RPMI8226 (cell line): Measurements from ENCODE around the gene ZBTB20.

Experiments used
- DNase-seq: peaks from one replicate; pipeline ENCODE4 v3.0.0-alpha.2; 2015

Gene ZBTB20

DNA sequence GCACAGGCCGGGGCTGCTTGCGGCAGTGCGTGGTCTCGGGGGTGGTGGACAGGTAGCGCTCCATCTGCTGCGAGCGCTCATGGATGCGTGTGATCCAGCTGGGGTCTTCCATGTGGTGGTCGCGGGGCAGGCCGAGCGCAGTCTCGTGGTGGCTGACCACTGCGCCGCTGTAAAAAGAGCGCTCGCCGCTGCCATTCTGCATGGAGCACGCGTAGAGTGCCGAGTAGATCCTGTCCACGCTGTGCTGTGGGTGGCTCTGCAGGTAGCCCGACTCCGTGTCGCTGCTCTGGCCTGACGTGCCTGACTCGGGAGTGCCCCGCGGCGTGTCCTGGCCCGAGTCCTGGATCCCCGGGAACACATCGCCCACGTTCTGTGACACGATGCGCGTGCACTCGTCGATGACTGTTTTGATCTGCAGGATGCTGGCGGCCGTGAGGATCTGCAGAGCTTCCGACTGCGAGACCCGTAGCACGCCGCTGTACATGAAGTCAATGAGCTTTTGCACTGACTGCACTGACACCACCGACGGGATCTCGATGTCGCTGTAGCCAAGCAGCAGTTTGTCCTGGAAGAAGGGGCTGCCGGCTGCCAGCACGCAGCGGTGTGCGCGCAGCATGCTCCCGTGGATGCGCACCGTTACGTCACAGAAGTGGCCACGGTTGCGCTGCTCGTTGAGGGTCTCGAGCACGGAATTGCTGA lies 795.8 kb downstream of the ZBTB20 start:
- DNase-seq: no peak

DNA sequence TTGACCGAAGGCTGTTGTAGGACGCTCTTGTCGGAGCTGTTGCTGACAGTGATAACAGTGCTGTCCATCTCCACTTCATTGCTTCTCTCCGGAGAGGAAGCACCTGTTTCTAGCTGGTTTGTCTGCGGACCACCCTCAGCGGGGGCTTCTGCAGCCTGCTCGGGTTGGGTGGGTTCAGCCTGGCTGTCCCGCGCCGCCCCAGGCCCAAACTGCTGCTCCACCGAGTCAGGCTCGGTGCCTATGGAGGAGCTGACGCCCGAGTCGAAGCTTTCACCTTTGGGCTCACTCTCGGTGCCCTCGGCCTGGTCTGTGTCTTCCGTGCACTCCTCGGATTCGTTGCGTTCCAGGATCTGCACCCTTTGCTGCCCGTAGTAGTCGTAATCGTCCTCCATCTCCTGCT lies 796.4 kb downstream of the ZBTB20 start:
- DNase-seq: no peak

DNA sequence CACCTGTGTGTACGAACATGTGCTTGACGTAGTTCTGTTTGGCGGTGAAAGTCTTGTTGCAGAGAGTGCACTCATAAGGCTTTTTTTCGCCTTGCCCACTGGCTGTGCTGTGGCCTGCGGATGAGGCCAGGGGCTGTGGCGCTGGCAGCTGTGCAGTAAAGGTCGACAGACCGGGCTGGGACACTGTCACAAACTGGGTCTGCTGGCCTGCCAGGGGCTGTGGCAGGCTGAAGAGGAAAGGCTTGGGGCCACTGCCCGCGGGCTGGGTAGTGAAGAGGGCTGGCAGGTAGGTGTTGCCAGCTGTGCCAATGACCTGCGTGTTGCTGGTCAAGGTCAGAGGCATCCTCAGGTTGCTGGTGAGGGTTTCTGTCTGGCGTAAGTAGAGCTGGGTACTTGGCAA lies 796.8 kb downstream of the ZBTB20 start:
- DNase-seq: no peak

DNA sequence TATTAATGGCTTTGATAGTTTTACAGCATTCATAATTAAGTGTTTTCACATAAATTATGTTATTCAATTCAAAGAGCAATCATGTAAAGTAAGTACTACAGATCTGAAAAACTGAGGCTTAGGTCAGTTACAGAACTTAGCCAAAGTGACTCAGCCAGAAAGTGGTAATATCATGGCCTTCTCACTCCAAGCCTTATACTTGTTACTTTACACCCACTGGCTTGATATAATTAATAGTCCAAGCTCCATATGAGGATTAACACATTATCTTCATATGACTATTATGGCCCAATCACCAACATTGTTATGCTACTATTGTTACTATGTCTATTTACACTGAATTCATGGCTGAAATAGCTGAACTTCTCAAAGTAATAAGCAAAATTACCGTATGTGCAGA lies 802.6 kb downstream of the ZBTB20 start:
- DNase-seq: no peak

DNA sequence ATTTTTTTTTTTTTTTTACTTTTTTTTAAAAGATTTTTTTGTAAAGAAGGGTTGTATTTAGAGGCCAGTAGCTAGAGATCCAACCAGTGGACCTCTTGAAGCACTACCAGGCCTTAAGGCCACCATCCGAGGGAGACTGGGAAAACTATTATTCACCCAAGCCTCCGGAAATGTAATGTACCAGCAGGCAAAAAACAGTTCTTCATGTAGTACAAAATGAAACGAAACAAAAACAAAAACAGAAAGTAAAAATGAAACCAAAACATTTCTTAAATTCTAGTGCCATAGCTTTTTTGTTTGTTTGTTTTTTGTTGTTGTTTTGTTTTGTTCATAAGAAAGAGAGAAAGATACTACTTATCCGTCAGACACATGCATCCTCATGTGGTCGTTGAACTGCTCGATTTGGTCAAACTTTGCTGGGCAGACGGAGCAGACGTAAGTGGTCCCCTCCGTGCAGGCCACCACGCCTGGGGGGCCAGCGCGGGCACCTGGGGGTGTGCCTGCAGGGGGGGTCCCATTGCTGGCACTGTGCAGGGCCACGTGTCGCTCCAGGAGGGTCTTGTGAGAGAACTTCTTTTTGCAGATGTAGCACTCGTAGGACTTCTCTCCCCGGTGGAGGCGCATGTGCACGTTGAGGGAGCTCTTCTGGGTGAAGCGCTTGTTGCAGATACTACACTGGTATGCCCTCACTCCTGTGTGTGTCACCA lies 808.3 kb downstream of the ZBTB20 start:
- no peak for DNase-seq

DNA sequence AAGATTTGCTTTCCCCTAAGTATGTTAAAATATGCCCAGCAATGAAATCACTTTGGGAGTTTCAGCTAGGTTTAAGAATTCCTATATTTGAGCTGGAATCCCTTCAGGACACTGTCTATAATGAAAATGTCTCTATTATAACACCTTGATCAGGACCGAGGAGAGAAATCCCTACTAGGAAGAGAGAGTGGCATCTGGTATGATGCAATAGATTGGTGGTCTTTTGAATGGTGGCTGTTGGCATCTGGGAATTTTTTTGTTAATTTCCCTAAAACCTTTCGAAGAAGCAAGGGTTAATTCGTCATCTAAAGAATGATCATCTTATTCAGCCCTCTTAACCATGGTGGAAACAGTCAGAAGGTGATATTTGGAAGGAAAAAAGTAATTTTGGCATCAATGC lies 810.2 kb downstream of the ZBTB20 start:
- no peak for DNase-seq

DNA sequence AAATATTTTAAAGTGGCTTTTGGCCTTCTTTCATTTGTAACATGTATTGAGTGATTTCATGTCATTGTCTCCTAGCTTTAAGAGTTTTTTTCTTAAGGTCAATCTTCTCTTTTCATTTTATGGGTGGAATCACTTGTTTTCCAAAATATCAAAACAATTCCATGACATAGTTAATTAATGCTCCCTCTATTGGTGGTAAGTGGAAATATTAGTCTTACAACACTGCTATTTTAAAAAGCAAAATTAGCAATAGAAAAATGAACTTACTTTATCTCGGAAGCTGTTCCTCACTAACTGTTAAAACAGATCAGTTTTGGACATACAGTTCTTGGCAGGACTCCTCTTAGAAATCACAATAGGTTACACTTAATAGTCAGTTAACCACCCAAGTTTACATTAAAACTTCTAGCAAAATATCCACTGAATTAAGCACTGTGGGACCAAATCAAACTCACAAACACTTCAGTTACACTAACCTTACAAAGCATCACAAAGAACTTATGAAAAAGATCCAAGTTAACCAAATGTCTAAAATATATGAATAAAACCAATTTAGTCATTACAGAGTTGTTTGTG lies 810.9 kb downstream of the ZBTB20 start:
- no peak for DNase-seq

DNA sequence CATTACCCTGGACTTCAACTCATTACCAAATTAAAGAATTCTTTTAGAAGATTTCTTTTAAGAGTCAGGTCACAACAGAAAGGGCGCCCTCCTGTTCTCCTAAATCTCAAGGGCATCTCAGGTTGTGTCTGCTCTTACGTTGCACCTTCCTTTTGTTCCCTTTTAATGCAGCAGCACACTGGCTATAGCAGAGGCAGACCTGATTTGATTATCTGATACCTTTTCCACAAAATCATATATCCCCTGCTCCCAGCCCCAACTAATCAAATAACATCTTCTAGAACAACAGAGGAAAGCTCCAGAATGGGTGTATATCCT lies 813.2 kb downstream of the ZBTB20 start:
- DNase-seq: no peak

DNA sequence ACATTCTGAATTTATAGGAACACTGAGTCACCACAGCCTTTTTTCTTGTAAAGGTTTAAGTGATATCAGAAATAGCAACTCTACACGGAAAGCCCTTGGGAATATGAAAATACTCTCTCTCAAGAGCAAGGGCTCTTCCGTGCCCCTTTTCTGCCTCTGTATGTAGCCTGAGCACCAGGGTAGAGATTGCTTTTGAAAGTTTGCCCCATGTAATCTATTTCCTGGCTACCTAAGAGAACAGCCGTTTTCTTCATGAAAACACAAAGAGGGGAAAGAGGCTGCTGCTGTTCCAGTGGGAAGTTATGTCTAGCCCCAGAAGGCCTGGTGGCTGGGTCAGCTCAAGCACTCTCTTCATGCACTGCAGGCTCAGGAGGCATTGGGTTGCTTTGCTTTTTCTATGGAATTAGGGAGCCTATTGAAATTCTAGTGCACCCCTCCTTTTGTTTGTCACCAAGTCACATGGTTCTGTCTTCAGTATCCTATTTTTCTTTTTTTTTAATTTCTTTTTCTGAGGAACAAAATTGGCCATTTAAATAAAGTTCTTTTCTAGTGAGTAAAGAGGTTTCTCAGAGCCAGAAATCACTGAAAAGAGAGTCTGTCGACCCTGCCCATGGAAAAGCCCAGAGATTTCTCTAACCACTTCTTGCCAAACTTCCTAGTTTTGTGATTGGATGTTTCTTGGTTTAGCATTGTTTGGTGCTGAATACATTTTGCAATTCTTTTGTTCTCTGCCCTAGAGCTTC lies 813.7 kb downstream of the ZBTB20 start:
- no peak for DNase-seq

DNA sequence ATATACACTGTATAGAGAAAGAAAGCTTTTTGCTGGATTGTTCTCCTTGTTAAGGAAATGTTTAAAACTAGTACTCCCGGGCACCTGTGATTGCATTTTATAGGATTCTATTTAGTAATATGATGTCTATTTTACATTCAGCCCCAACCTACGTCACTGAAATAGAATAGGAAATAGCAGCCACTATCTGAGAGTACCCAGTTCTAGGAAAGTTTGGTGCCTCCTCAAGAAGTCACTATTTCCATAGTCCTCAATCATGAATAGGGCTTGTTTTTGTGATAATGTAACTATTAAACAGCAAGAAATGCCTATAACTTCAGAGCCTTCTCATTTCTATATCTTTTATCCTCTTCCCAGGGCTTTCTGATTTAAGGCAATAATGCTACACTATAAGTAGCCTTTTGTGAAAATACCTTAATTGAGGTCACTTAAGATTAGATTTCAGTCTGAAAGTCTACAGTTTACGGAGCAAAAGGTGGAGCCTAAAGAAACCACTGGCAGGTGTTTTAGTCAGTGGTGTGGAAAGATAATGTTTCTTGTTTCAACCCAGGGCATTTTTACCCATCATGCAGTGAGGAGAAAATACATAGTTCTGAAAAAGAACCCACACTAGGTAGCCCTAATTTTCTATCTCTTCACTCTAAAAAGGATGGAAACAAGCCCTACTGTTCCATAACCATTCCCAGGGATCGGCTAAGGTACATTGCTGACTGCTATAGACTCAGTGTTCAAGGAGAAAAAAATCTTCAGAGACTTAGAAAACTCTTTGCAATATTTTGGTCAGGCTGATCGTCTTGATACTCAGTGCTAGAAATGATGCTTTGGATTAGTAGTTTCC lies 814.5 kb downstream of the ZBTB20 start:
- no peak for DNase-seq

DNA sequence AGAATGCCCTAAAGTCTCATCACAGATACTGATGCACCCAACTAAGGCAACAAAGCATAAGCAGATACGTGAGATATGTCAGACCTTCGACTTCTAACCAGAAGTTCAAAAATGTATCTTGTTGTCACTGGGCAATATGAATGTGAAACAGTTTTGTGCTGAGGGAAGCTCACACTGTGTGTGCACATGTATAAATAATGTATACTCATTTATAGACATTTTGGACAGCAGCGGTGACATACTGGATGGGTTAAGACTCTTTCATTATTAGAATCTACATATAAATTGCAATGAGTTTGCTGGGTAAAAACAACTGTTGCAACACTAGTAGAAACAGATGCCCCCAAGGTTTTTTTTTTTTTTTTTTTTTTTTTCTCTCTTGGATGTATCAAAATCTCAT lies 815.4 kb downstream of the ZBTB20 start:
- no peak for DNase-seq

DNA sequence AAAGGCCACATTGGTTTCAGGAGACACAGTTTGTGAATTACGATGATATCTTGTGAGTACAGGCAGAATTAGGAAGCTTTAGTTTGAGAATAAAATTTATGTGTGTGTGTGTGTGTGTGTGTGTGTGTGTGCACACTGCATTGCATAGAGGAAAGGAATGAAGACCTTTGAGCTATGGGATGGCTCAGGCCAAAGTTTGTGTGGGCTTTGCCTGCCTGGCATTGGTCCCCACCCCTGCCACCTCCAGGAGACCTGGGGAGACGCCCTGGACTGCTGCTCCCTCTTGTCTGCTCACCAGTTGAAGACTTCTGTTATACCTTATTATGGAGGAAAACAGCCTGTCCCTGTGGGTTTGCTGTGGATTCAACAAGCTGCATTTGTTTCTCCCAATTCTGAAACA lies 816.1 kb downstream of the ZBTB20 start:
- DNase-seq: no peak

DNA sequence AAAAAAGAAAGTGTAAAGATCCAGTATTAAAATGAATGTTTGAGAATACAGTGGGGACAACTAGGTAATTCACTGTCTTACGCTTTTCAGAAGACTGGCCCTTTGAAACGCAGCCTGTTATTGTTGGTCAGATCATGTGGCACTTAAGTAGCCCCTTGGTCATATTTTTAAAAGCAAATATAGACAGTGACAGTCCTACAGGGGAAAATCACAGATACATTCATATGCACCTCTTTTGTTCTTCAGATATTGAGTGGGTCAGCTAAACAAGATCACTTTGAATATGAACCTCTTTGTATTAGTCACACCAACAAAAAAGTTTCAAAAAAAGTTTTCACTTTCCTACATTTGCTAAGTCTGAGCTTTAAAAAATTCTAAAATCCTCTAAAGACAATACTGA lies 817.3 kb downstream of the ZBTB20 start:
- DNase-seq: no peak

DNA sequence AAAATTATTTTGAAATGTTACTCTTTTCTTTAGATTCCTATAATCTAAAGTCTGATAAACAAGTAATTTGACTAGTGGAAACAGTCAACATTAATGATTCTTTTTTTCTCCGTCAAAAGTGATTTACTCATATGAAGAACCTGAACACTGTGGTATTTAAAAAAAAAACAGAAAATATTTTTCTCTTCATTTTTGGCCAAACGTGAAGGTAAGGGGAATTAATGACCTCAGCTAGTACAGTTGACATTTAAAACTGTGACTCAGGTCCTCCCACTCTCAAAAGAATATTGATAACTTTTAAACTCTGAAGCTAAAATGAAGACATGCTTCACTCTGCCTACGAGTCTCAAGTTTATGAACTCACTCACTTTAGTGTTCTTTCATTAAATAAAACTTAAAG lies 818.7 kb downstream of the ZBTB20 start:
- DNase-seq: no peak

DNA sequence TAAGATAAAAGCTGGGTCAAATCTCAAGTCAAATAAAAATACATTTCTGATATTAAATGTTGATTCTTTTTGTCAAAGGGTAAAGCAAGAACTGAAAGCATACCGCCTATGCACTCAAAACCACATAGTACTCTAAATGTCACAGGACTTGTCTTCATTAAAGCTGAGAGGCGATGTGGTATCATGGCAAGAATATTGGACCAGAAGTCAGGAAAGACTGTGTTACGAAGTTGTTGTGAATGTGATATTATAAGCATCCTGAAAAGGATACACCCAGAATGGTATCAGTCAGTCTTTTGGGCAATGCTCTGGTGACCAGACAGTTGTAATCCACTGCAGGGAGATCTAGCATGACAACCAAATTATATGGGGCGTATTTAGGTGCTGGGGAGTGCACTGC lies 819.4 kb downstream of the ZBTB20 start:
- no peak for DNase-seq

DNA sequence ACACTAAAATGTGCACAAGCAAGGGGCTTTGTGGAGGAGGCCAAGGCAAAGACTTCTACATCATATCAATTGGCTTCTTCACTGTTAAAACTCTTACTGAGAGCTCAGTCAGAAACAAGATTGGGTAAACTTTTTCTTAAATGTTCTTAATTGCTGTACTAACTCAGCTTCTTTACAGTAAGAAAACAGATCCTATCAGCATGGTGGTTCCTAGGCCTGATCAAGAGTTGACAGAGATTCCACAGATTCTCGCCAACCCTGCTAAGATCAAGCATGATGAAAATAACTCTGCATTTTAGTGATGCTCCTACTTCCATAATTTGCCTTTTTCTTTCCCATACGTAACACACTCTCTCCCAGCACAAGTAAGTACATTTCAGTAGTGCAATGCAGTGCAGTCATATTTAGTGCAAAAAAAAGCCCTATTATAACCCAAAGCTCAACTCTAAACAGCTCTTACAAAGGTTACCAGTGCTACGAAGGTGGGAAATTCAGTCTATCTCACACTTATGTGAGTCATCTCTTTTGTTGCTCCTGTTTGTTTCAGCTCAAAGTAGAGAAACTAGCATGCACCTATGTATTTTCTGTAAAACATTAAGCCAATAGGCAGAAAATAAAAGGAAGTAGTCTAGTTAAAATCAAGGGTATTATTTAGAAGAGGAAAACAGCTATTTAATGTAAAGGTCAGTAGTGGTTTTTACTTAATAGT lies 823.4 kb downstream of the ZBTB20 start:
- DNase-seq: no peak

DNA sequence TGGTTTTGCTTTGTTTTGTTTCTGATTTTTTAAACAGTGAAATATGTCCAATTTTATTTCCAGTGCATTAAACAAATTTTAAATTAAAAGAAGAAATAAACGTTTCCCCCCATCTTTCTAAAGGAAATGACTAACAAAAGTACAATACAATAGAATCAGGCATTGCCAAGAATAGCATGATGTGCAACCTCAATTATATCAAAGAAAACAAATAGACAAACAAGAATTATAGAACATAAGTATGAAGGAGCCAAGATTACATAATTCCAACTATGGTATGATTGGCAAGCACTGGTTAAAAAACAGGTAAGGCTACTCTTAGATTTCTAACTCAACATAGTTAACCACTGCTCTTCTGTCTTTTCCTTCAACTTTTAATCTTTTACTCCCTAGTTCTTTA lies 826.8 kb downstream of the ZBTB20 start:
- no peak for DNase-seq

DNA sequence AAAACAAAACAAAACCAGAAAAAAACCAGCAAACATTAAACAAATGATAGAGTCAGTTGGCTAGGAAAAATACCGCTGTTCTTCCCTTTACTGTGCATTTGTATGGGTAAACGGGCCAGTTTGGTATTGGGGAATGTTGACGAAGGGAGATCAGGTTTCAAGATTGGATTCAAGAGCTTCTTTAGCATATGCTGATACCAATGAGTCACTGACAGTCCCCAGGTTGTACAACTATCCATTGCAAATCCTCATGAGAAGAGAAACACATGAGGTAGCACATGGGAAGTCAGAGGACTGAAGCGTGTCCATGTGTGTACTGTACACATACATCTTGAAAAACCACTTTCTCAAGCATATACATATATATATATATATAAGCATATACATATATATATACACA lies 827.6 kb downstream of the ZBTB20 start:
- no peak for DNase-seq

DNA sequence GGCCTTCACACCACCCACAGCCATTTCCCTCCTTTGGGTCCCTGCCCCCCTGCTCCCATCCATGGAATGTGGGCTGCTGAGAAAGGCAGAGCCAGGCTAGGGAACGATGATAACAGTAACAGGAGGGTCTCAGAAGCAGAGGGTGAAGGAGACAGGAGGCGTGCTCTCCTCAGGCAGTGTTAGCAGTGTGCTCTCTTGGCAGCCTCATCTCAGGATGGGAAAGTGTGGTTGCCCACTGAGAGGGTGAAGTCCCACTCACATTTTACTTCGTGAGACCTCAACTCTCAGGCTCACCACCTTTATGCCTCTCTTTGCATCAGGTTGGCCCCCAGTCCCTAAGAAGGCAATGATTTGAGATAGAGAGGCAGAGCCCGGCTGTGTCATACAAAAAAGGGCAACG lies 828.8 kb downstream of the ZBTB20 start:
- DNase-seq: no peak

DNA sequence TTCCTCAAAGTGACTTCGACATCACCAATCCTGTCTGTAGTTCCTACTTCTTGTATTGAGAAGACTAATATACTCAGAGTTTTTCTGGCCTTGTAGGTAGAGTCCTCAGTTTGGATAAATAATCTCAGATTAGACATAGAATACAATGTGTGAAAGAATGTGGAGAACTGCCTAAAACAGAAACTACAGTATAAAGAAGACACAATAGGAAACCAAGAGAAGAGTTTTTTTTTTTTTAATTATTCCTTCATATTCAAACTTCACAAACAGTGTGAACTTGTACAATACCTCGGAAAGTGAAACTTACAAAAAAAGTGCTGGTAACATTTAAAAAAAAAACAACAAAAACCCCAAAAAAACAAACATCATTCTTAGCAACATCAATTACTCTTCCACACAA lies 832.8 kb downstream of the ZBTB20 start:
- DNase-seq: no peak

DNA sequence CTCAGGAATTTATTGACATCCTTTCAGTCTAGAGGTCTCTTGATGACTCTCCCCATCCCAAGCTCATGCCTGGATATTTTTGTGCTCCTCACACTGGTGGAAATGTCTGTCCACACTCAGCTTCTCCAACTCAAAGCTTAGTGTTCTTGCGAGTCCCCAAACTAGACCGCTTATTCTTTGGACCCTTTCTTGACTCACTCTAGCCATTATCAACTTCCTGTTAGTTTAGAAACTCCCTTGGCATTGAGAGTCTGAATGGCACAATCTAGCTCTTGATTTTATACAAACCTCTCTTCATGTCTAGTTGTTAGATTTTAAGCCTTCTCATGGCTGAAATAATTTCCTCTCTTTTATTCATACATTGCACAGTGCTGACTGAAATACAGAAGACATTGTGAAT lies 833.7 kb downstream of the ZBTB20 start:
- no peak for DNase-seq

DNA sequence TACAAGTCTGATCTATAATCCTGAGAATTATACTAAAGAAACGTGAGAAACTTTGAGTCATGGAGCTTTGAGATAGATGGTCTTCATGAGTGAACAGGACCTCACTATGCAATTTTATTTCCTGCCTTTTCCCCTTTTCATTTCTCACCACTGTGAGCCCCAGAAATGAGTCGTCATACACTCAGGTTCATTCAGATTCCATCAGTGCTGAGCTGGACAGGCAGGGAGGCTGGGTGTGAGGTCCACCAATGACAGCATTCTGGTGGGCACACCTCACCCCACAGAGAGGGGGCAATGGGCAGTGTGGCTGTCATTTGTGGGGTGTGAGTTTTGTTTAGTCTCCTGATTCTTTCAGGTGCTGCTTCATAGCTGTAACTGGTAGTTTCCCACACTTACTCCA lies 836.4 kb downstream of the ZBTB20 start:
- no peak for DNase-seq
